SK-N-MC (cell line): ENCODE results near the gene C2orf69.

ENCODE experiments used
- EZH2 ChIP-seq: fragments of 200-600 bp; sonication (generic); IDR thresholded peaks from one replicate; pipeline ENCODE4 v1.6.1; 2017; ENCODE audit warnings: antibody characterized with exemption
- POLR2AphosphoS5 ChIP-seq: IDR thresholded peaks from 2 replicates; pipeline ENCODE4 v1.6.1; 2012; ENCODE audit warnings: mild to moderate bottlenecking, low read depth, low read length, borderline replicate concordance

DNA sequence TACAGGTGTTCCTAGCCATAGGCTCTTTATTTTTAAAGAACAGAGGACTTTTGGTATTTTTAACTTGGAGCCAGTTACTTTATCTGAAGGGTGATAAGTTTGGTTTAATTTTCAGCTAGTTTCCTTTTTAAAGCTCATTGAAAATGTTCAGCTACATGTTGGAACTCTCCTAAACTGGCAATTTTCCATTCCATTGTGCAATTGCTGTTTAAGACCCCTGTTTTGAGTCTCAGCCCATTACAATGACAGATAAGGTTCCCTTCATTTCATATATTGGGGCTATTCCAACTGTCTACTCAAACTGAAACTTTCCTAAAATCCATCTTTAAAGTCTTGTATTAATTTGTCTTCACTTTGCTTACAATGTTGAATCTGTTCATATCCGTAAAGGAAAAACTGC is 55.9 kb downstream of the C2orf69 start:
- TF ChIP-seq EZH2 = no peak
- no peak for TF ChIP-seq POLR2AphosphoS5
